ENCODE results near the gene RBP5.
"Not testable (repeated sequence)": the region's sequence is repeated elsewhere in the genome, so short reads cannot be mapped to it uniquely, and the experiment has no call there.

DNA sequence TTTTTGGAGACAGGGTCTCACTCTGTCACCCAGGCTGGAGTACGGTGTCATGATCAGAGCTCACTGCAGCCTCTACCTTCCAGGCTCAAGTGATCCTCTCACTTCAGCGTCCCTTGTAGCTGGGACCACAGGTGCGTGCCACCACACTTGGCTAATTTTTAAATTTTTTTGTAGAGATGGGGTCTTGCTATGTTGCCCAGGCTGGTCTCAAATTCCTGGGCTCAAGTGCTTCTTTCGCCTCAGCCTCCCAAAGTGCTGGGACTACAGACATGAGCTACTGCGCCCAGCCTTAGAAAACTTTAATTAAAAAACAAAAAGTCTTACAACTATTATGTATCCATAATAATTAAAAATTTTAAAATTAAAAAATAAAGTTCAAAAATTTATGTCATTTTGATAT is 21.5 kb downstream of the RBP5 start:
- TF ChIP-seq, protein P1, sequence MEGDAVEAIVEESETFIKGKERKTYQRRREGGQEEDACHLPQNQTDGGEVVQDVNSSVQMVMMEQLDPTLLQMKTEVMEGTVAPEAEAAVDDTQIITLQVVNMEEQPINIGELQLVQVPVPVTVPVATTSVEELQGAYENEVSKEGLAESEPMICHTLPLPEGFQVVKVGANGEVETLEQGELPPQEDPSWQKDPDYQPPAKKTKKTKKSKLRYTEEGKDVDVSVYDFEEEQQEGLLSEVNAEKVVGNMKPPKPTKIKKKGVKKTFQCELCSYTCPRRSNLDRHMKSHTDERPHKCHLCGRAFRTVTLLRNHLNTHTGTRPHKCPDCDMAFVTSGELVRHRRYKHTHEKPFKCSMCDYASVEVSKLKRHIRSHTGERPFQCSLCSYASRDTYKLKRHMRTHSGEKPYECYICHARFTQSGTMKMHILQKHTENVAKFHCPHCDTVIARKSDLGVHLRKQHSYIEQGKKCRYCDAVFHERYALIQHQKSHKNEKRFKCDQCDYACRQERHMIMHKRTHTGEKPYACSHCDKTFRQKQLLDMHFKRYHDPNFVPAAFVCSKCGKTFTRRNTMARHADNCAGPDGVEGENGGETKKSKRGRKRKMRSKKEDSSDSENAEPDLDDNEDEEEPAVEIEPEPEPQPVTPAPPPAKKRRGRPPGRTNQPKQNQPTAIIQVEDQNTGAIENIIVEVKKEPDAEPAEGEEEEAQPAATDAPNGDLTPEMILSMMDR (IDR thresholded peaks at IDR 0.05), result not testable (repeated sequence)
- TF ChIP-seq POLR2A (IDR thresholded peaks at IDR 0.05), result not testable (repeated sequence)

All from lower leg skin (tissue), 3 donors.